NCI-H345 treated with DMSO at 0.1 percent for 48 hours (cell line): Measurements from ENCODE around the gene SLIT1.

ENCODE experiments used
- DNase-seq: peaks from one replicate; lab custom pipeline; 2025; ENCODE audit not compliant: unreplicated experiment; lab: John Stamatoyannopoulos, UW

SLIT1 gene

DNA sequence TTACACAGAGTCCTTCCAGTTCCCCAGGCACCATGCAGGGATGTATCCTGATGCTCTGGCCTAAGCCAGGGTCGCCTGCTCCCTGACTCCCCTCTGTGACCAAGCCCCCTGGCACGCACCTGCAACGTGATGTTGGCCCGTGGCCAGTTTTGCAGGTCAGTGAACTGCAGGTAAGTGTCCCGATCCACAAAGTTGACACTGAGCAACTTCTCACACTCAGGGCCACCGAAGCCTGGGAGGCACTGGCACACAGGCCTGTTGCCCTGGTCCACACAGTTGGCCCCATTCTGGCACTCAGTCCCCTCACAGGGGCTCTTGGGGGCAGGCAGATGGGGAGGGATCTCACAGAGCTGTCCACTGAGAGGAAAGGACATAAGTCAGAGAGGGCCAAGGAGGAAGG is 179.4 kb downstream of the SLIT1 start:
- DNase-seq = no peak

GRCh38 chr10:97005349-97005748 is 180.4 kb downstream of the SLIT1 start:
- DNase-seq = no peak

DNA sequence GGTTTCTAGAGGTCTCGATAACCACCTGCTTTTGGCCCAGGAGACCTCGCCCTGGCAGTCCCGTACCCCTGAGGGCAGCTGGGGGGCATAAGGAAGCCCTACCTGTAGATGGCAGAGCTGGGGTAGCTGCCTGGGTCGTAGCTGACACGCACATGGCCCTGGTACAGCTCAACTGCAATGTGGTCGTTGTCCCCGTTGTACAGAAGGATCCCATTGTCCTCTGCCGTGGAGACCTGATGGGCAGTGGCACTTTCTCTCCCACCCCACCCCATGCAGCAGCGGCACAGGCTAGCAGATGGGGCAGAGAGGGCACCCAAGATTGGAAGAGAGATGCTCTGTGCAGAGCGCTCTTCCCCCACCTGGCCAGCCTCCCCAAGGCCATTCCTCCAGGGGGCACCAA is 181.2 kb downstream of the SLIT1 start:
- DNase-seq = no peak

GRCh38 chr10:97003804-97004201 is 182.0 kb downstream of the SLIT1 start:
- DNase-seq = no peak

GRCh38 chr10:97003151-97003803 is 182.5 kb downstream of the SLIT1 start:
- DNase-seq = no peak

DNA sequence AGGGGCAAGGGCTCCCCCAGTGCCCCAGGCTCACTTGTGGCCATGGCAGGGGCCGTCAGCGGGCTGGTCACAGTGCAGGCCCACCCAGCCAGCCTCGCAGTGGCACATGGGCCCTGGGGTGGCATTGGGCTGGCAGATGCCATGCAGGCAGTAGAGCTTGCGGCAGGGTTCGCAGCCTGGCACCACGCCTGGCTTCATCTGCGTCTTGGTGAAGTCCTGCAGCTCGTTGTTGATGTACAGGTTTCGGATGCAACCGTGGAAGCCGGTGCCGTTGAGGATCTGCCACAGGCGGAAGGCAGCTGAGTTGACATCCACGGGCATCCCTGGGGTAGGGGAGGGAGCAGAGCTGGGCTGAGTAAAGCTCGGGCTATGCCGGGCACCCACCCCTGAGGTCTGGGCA is 183.1 kb downstream of the SLIT1 start:
- DNase-seq = no peak

GRCh38 chr10:97001183-97001991 is 184.4 kb downstream of the SLIT1 start:
- no peak for DNase-seq

GRCh38 chr10:97000487-97001182 is 185.1 kb downstream of the SLIT1 start:
- DNase-seq = no peak

GRCh38 chr10:96999987-97000386 is 185.8 kb downstream of the SLIT1 start:
- no peak for DNase-seq

- DNase-seq = no peak
Observed at GRCh38 chr10:96999337-96999736, 186.4 kb downstream of the SLIT1 start.

- no peak for DNase-seq
Observed at GRCh38 chr10:96998329-96998888, 187.3 kb downstream of the SLIT1 start.

- DNase-seq = no peak
Observed at GRCh38 chr10:96996275-96996965, 189.3 kb downstream of the SLIT1 start.

DNA sequence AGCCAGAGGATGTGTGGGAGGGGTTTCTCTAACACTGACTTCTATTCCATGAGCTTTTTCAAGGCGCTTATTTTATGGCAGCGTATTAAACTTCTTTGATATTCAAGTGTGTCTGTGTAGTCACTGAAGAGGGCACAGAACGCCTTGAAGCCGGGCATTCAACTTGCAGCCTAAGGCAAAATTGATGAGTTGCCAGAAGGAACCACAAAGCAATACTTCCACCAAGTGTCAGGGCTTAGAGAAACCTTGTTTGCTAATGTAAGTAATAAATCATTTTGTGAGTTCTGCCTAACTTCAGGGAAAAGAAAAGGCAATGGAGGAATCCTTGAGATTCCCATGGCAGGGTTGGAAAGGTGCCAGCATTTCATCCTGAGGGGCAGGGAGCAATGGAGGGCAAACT is 189.9 kb downstream of the SLIT1 start:
- DNase-seq = no peak

DNA sequence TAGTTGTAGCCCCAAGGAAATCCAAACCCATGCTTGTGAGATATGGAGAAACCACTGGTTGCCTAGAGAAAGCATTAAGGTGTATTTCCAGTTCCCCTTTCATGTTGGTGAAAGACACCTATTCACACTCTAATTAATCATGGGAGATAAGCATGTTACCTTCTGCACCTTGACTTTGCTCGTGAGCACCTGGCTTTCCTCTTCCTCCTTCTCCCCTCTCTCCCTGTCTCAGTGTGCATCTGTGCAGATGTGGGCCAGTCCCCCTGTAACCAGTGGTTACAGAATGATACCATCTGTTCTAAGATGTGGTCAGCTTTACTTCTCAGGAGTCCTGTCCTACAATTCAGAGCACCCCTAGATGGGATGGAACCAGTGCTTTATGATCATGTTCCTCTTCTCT is 193.0 kb downstream of the SLIT1 start:
- DNase-seq = no peak

DNA sequence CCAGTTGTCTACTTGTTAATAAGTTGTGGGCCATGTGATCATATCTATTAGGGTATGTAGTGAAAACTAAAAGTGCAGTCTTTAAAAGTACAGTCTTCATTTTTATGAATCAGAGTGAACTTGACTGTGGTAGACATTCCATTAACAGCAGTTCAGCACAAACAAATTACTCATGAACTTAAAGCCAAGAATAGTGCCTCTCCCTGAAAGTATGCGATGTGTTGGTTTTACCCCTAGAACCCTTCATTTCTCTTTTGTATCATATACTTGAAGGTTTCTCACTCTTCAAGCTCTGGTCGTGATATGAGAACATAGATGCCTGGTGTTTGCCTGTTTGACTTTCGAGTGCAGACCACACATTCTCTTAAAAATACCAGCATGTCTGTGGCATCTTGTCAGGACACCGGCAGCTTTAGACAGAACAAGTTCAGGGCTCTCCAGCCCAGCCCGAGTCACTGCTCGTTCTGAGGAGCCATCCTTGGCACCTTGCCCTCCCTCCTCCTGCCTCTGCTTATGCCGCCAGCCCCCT is 194.4 kb downstream of the SLIT1 start:
- DNase-seq = no peak

DNA sequence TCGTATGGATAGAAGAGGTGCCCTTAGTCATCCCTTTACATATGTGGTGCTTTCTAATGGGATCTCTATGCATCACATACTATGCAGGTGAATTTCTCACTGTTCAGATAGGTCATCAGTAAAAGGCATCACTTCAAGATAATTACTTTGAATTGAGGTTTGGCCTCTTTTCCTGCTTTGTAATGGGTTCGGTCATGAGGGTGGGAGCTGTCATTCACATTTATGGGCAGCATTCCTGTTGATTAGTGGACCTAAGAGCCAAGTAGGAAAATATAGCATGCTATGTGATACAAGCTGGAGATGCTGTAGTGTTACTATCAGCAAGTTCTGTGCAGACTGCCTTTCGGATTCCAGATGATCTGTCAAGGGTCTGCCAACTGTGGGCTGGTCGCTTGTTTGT is 197.3 kb downstream of the SLIT1 start:
- no peak for DNase-seq

DNA sequence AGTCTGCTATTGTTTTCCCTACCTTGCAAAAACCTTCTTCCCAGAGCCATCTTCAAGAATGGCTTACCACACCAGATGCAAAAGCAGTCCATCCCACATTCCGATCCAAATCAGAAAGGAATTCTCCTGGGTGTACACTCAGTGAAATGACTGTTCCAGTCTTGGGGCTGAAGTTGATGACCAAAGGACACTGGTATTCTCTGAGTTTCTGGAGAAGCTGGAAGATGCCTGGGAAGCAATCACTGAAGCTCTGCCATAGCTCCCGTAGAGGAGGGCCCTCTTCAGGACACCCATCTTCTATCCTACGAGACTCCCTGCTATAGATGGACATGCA is 197.9 kb downstream of the SLIT1 start:
- no peak for DNase-seq

DNA sequence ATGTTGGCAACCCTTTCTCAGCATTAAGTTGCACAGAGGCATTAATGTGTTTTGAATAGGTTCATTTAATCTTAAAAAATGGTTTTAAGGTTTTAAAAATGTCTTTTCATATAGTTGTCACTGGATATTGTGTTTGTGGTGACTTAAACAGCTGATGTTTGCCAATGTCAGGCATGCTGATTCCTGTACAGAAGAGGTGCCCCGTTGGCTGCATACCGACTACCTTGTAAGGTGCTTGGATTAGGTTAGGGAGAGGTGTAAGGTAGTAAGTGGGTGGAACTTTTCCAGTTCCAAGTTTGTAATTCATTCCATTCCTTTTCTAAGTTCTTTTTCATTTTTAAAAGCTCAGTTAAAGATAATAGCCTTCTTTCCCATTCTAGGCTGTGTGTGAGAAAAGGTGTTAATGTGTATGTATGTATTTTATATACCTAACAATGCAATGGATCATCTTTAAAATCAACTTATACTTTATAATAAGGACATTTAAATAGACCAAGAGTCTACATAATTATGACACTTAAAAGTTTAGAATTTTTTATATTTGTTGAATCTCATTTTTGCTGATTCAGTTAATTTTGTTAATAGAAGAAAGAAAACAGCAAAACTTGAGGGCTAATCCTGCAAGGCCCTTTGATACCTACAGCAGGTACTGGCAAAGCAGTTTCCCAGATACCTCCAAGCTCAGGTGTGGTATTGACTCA is 198.5 kb downstream of the SLIT1 start:
- DNase-seq = no peak

DNA sequence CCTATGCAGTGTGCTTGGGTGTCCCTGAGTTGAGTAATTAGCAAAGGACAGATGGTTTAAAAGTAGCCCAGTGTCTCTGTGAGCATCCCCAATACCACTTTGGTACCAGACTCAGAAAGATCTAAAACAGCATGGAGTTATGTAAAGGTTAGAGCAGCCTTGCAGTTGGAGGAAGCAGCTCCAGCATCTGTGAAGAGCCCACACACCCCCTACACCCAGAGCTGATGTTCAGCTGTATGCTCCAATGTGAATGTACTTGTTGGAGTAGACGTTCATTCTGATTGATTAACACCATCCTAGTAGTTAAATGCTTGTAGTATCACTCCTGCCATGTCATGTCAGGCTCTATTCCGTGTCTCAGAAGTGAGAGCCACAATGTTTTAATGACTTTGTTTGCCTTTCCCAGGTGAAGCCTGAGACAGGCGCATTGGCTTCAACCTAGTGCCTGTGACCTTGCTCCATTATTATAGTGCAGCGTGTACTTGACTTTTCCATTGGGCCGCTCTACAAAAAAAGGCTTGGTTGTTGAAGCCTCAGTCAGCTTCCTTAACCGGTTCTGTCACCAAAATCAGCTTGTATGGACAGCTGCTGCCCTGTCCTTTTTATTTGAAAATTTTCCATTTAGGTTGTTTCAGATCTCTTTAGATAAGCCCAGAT is 199.4 kb downstream of the SLIT1 start:
- no peak for DNase-seq

DNA sequence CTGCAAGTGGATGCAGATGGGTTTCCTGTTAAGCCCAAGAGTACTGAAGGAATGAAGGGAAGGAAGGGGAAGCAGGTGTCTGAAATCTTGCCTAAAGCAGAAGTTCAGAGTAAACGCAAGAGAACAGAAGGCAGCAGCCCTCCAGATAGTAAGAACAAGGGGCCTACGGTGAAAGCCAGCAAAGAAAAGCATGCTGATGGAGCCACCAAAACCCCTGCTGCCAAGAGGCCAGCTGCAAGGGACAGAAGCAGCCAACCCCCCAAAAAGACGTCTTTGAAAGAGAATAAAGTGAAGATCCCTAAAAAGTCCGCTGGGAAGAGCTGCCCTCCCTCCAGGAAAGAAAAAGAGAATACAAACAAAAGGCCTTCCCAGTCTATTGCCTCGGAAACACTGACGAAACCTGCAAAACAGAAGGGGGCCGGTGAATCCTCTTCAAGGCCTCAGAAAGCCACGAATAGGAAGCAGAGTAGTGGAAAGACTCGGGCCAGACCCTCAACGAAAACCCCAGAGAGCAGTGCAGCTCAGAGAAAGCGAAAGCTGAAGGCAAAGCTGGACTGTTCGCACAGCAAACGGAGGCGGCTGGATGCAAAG is 201.1 kb downstream of the SLIT1 start:
- DNase-seq = no peak
